ENCODE measurements around the gene C9orf43.

Gene C9orf43

GRCh38 chr9:113454914-113455761 lies 44.6 kb downstream of the C9orf43 start:
- no peak for DNase-seq

GRCh38 chr9:113456235-113456634 lies 45.7 kb downstream of the C9orf43 start:
- DNase-seq = no peak
- intact Hi-C loops (cut with DNase I) = no loop called here

More at GRCh38 chr9:113454914-113455761, 44.6 kb downstream of the C9orf43 start:
- intact Hi-C loops (cut with DNase I) = no loop called here

- no peak for DNase-seq
- intact Hi-C loops (cut with DNase I) = no loop called here
Measured at GRCh38 chr9:113461285-113461684, 50.7 kb downstream of the C9orf43 start.

- no peak for DNase-seq
- intact Hi-C loops (cut with DNase I) = no loop called here
Measured at GRCh38 chr9:113461943-113462342, 51.4 kb downstream of the C9orf43 start.

GRCh38 chr9:113462781-113463286 lies 52.3 kb downstream of the C9orf43 start:
- intact Hi-C loops (cut with DNase I) = no loop called here
- DNase-seq = peak in 2 of 42 donors; percentile 10 to 15

GRCh38 chr9:113463418-113464285 lies 53.1 kb downstream of the C9orf43 start, which contains the start of gene RGS3:
Gene RGS3, plus strand, starts transcription at chr9:113463727. Its CDS starts 76 bp downstream, at chr9:113463803.
- intact Hi-C loops (cut with DNase I) = no loop called here
- peak in 30 of 42 donors; percentile 7 to 60 (median 28) for DNase-seq

- DNase-seq = no peak
- intact Hi-C loops (cut with DNase I) = no loop called here
Measured at GRCh38 chr9:113464286-113464660, 53.7 kb downstream of the C9orf43 start.

- peak in 1 of 42 donors; percentile 21 for DNase-seq
- intact Hi-C loops (cut with DNase I) = no loop called here
Measured at GRCh38 chr9:113465599-113466140, 55.1 kb downstream of the C9orf43 start.

- DNase-seq = no peak
- intact Hi-C loops (cut with DNase I) = no loop called here
Measured at GRCh38 chr9:113467183-113467582, 56.6 kb downstream of the C9orf43 start.

GRCh38 chr9:113468716-113469448 lies 58.3 kb downstream of the C9orf43 start:
- intact Hi-C loops (cut with DNase I) = no loop called here
- peak; percentile 7 to 75 (median 52) for DNase-seq

GRCh38 chr9:113471143-113471542 lies 60.6 kb downstream of the C9orf43 start:
- DNase-seq = no peak
- intact Hi-C loops (cut with DNase I) = no loop called here

- peak in 1 of 42 donors; percentile 36 for DNase-seq
- intact Hi-C loops (cut with DNase I) = no loop called here
Measured at GRCh38 chr9:113471566-113471965, 61.0 kb downstream of the C9orf43 start.

GRCh38 chr9:113472199-113472598 lies 61.7 kb downstream of the C9orf43 start:
- intact Hi-C loops (cut with DNase I) = no loop called here

GRCh38 chr9:113474360-113475028 lies 63.9 kb downstream of the C9orf43 start:
- intact Hi-C loops (cut with DNase I) = no loop called here
- DNase-seq = peak in 3 of 42 donors; percentile 2 to 20 (median 16)

More at GRCh38 chr9:113472199-113472598, 61.7 kb downstream of the C9orf43 start:
- no peak for DNase-seq

- intact Hi-C loops (cut with DNase I) = no loop called here
- peak in 3 of 42 donors; percentile 4 to 41 (median 11) for DNase-seq
Measured at GRCh38 chr9:113475031-113475430, 64.5 kb downstream of the C9orf43 start.

- intact Hi-C loops (cut with DNase I) = no loop called here
- peak in 1 of 42 donors; percentile 8 for DNase-seq
Measured at GRCh38 chr9:113475992-113476391, 65.4 kb downstream of the C9orf43 start.

GRCh38 chr9:113476511-113476916 lies 66.0 kb downstream of the C9orf43 start:
- intact Hi-C loops (cut with DNase I) = no loop called here
- peak in 3 of 42 donors; percentile 0 to 29 (median 19) for DNase-seq

- intact Hi-C loops (cut with DNase I) = no loop called here
- DNase-seq = peak in 3 of 42 donors; percentile 1 to 20 (median 10)
Measured at GRCh38 chr9:113477058-113477457, 66.5 kb downstream of the C9orf43 start.

Data from head of caudate nucleus (tissue), 42 donors.